ENCODE data around the gene RAD9A. TPM values are rescaled to one million over a fixed set of nuclear protein-coding genes. Genes with fewer than 3 reads are reported as not detected.

Gene RAD9A
- total RNA-seq, 1 experiment from 2014 or later: 26.9 TPM

GRCh38 chr11:67371911-67372320 is 19.9 kb upstream of the RAD9A start:
- TF ChIP-seq CTCF (IDR thresholded peaks at IDR 0.05; ENCODE audit: unreplicated experiment): no peak
- Mint-ChIP-seq H3K36me3 (ENCODE audit: insufficient read depth, unreplicated experiment) (peaks cover 51% of the 10 kb centered on the region), H3K27me3 (ENCODE audit: unreplicated experiment) (no peaks in the 10 kb centered on the region), H3K9me3 (ENCODE audit: low read depth, unreplicated experiment) (no peaks in the 10 kb centered on the region), H3K4me3 (ENCODE audit: low read depth, unreplicated experiment) (peak overlapping the region; percentile 71), H3K4me1 (ENCODE audit: low read depth, unreplicated experiment) (peaks cover 31% of the 10 kb centered on the region), H3K27ac (ENCODE audit: unreplicated experiment) (peak overlapping the region; percentile 40)
- BruUV-seq (replicated peaks): no TSS peak
- no peak for DNase-seq
- CTCF ChIA-PET: interaction anchor here (0.7 to 3.0 kb wide), 3 partner anchors 15 to 26 kb away, joined by 5 to 13 read pairs (median 5); partner anchors contain the start of gene POLD4
- intact Hi-C loops (cut with micrococcal nuclease; ENCODE audit: unreplicated experiment): no loop called here

- peak overlapping the region; percentile 40 for H3K27ac Mint-ChIP-seq (ENCODE audit: unreplicated experiment)
- BruUV-seq (replicated peaks): no TSS peak
- TF ChIP-seq CTCF (IDR thresholded peaks at IDR 0.05; ENCODE audit: unreplicated experiment): no peak
- intact Hi-C loops (cut with micrococcal nuclease; ENCODE audit: unreplicated experiment): no loop called here
- no peaks in the 10 kb centered on the region for H3K27me3 Mint-ChIP-seq (ENCODE audit: unreplicated experiment)
- H3K36me3 Mint-ChIP-seq (ENCODE audit: insufficient read depth, unreplicated experiment): peaks cover 52% of the 10 kb centered on the region
- peak overlapping the region; percentile 71 for H3K4me3 Mint-ChIP-seq (ENCODE audit: low read depth, unreplicated experiment)
- H3K9me3 Mint-ChIP-seq (ENCODE audit: low read depth, unreplicated experiment): no peaks in the 10 kb centered on the region
- peaks cover 37% of the 10 kb centered on the region for H3K4me1 Mint-ChIP-seq (ENCODE audit: low read depth, unreplicated experiment)
- CTCF ChIA-PET: interaction anchor here (0.7 to 3.0 kb wide), 5 partner anchors 15 to 27 kb away, joined by 5 to 33 read pairs (median 13); partner anchors contain the start of gene POLD4
- DNase-seq: no peak
These were observed 19.3 kb upstream of the RAD9A start for GRCh38 chr11:67372321-67372992.

GRCh38 chr11:67372993-67373647 is 18.7 kb upstream of the RAD9A start, which contains the start of gene CLCF1:
TSS of gene CLCF1 (minus strand) at chr11:67373598. CDS start at chr11:67373539, 59 bp downstream.
- CTCF ChIA-PET: interaction anchor here (0.6 to 3.3 kb wide), 10 partner anchors 9 to 267 kb away, joined by 3 to 33 read pairs (median 9); no protein-coding TSS in a partner anchor
- no peaks in the 10 kb centered on the region for H3K9me3 Mint-ChIP-seq (ENCODE audit: low read depth, unreplicated experiment)
- peaks cover 39% of the 10 kb centered on the region for H3K4me1 Mint-ChIP-seq (ENCODE audit: low read depth, unreplicated experiment)
- H3K27ac Mint-ChIP-seq (ENCODE audit: unreplicated experiment): peak within 1 kb of the TSS; percentile 75
- DNase-seq: peak; percentile 55
- BruUV-seq (replicated peaks): no TSS peak
- TF ChIP-seq CTCF (IDR thresholded peaks at IDR 0.05; ENCODE audit: unreplicated experiment): no peak
- H3K27me3 Mint-ChIP-seq (ENCODE audit: unreplicated experiment): no peaks in the 10 kb centered on the region
- peaks cover 47% of the 10 kb centered on the region for H3K36me3 Mint-ChIP-seq (ENCODE audit: insufficient read depth, unreplicated experiment)
- intact Hi-C loops (cut with micrococcal nuclease; ENCODE audit: unreplicated experiment): no loop called here
- peak within 1 kb of the TSS; percentile 71 for H3K4me3 Mint-ChIP-seq (ENCODE audit: low read depth, unreplicated experiment)

- H3K27me3 Mint-ChIP-seq (ENCODE audit: unreplicated experiment): no peaks in the 10 kb centered on the region
- CTCF ChIA-PET: interaction anchor here (0.5 to 3.3 kb wide), 17 partner anchors 8 to 268 kb away, joined by 3 to 33 read pairs (median 4); partner anchors contain the start of genes POLD4 and RAD9A
- peak overlapping the region; percentile 75 for H3K27ac Mint-ChIP-seq (ENCODE audit: unreplicated experiment)
- peaks cover 45% of the 10 kb centered on the region for H3K4me1 Mint-ChIP-seq (ENCODE audit: low read depth, unreplicated experiment)
- peak; percentile 56 for TF ChIP-seq CTCF (IDR thresholded peaks at IDR 0.05; ENCODE audit: unreplicated experiment)
- intact Hi-C loops (cut with micrococcal nuclease; ENCODE audit: unreplicated experiment): loop anchor here (1.0 kb wide), 1 partner anchor 20 kb away; no protein-coding TSS in a partner anchor
- BruUV-seq (replicated peaks): no TSS peak
- peak overlapping the region; percentile 71 for H3K4me3 Mint-ChIP-seq (ENCODE audit: low read depth, unreplicated experiment)
- no peaks in the 10 kb centered on the region for H3K9me3 Mint-ChIP-seq (ENCODE audit: low read depth, unreplicated experiment)
- H3K36me3 Mint-ChIP-seq (ENCODE audit: insufficient read depth, unreplicated experiment): peaks cover 46% of the 10 kb centered on the region
- DNase-seq: peak; percentile 96
These were observed 17.9 kb upstream of the RAD9A start for GRCh38 chr11:67373648-67374570.
